IMR-90 (cell line): Measurements from ENCODE around the gene TM2D3. TPM values are rescaled to one million over a fixed set of nuclear protein-coding genes. Genes with fewer than 3 reads are reported as not detected.

Source experiments
- ATAC-seq: fragments of 200-7000 bp; cut with Tn5 transposase; 2 replicates; pipeline ENCODE4 v1.9.1; 2020; ENCODE audit warnings: low read depth, mild to moderate bottlenecking, moderate library complexity
- BruUV-seq: library from RNA; stranded (reverse); fragments of 400-500 nt; replicated peaks from 2 replicates; lab custom pipeline; 2021; lab: Mats Ljungman, UMichigan
- CTCF ChIA-PET: fragments of 300-600 bp; formaldehyde crosslinking; extraction: SDS; loops from one replicate; lab custom pipeline; 2021; ENCODE audit warnings: antibody characterized with exemption; lab: Yijun Ruan, JAX
- POLR2A ChIA-PET: fragments of 300-600 bp; sonication (Branson Sonifier 250); formaldehyde crosslinking; loops from one replicate; lab custom pipeline; 2022; ENCODE audit warnings: antibody characterized with exemption; ENCODE audit not compliant: unreplicated experiment; lab: Charles Lee
- DNase-seq: peaks from one replicate; pipeline ENCODE4 v3.0.0; 2013
- H2AFZ ChIP-seq: replicated peaks from 2 replicates; pipeline ENCODE3; 2013; ENCODE audit warnings: low read length, mild to moderate bottlenecking; ENCODE audit not compliant: poor library complexity
- H2AK5ac ChIP-seq: 2 replicates; pipeline ENCODE4 v1.6.1; 2013; ENCODE audit warnings: low read depth, low read length, inconsistent platforms
- H2AK9ac ChIP-seq: replicated peaks from 2 replicates; pipeline ENCODE3; 2013; ENCODE audit warnings: mild to moderate bottlenecking, low read depth, low read length, moderate library complexity; ENCODE audit not compliant: poor library complexity
- H2BK120ac ChIP-seq: 2 replicates; pipeline ENCODE4 v1.6.1; 2013; ENCODE audit warnings: low read depth, low read length, inconsistent platforms
- H2BK15ac ChIP-seq: 3 replicates; pipeline ENCODE4 v1.6.1; 2013; ENCODE audit warnings: low read depth, low read length, inconsistent platforms
- H2BK20ac ChIP-seq: 2 replicates; pipeline ENCODE4 v1.6.1; 2013; ENCODE audit warnings: low read depth, mild to moderate bottlenecking, inconsistent platforms, low read length, moderate library complexity
- H2BK5ac ChIP-seq: 2 replicates; pipeline ENCODE4 v1.6.1; 2013; ENCODE audit warnings: mild to moderate bottlenecking, low read depth, low read length, inconsistent platforms; ENCODE audit not compliant: poor library complexity, severe bottlenecking
- H3K14ac ChIP-seq: replicated peaks from 2 replicates; pipeline ENCODE4 v1.6.1; 2013; ENCODE audit warnings: low read depth, low read length, inconsistent platforms
- H3K18ac ChIP-seq: 2 replicates; pipeline ENCODE4 v1.6.1; 2013; ENCODE audit warnings: low read depth, low read length, control low read depth
- H3K23ac ChIP-seq: 2 replicates; pipeline ENCODE4 v1.6.1; 2013; ENCODE audit warnings: low read depth, low read length, inconsistent platforms
- H3K27ac ChIP-seq: 2 replicates; pipeline ENCODE4 v1.5.1; 2013; ENCODE audit warnings: mild to moderate bottlenecking, control low read depth, low read length; ENCODE audit not compliant: insufficient read depth
- H3K27me3 ChIP-seq: 2 replicates; pipeline ENCODE4 v1.6.1; 2013; ENCODE audit warnings: low read length; ENCODE audit not compliant: control insufficient read depth, insufficient read depth
- H3K36me3 ChIP-seq: 2 replicates; pipeline ENCODE4 v1.6.1; 2013; ENCODE audit warnings: low read length, mixed read lengths; ENCODE audit not compliant: control insufficient read depth, insufficient read depth
- H3K4ac ChIP-seq: 2 replicates; pipeline ENCODE4 v1.6.1; 2013; ENCODE audit warnings: low read depth, low read length, inconsistent platforms
- H3K4me1 ChIP-seq: 2 replicates; pipeline ENCODE4 v1.6.1; 2013; ENCODE audit warnings: low read length, mixed read lengths; ENCODE audit not compliant: control insufficient read depth, insufficient read depth
- H3K4me2 ChIP-seq: 2 replicates; pipeline ENCODE4 v1.6.1; 2013; ENCODE audit warnings: low read depth, mild to moderate bottlenecking, control low read depth, low read length, moderate library complexity
- H3K4me3 ChIP-seq: 2 replicates; pipeline ENCODE4 v1.5.1; 2013; ENCODE audit warnings: low read depth, mild to moderate bottlenecking, control low read depth, low read length, moderate library complexity; ENCODE audit not compliant: insufficient read depth
- H3K56ac ChIP-seq: 2 replicates; pipeline ENCODE4 v1.6.1; 2013; ENCODE audit warnings: low read length, inconsistent platforms; ENCODE audit not compliant: insufficient read depth; ENCODE audit errors: extremely low read depth
- H3K79me1 ChIP-seq, 2 experiments: 2 replicates each; pipeline ENCODE4 v1.6.1; 2013; ENCODE audit warnings: low read length in 2 of 2, inconsistent platforms in 1 of 2, low read depth in 1 of 2
- H3K9ac ChIP-seq: 2 replicates; pipeline ENCODE4 v1.6.1; 2013; ENCODE audit warnings: low read depth, low read length, control low read depth
- H3K9me1 ChIP-seq: 2 replicates; pipeline ENCODE4 v1.6.1; 2013; ENCODE audit warnings: low read length, inconsistent platforms; ENCODE audit not compliant: insufficient read depth
- H3K9me3 ChIP-seq: 2 replicates; pipeline ENCODE4 v1.6.1; 2013; ENCODE audit warnings: low read length; ENCODE audit not compliant: control insufficient read depth, insufficient read depth
- H4K20me1 ChIP-seq: 2 replicates; pipeline ENCODE4 v1.6.1; 2013; ENCODE audit warnings: low read length, inconsistent platforms; ENCODE audit not compliant: insufficient read depth
- H4K5ac ChIP-seq: 2 replicates; pipeline ENCODE4 v1.6.1; 2013; ENCODE audit warnings: mild to moderate bottlenecking, low read depth, low read length, control low read depth
- H4K8ac ChIP-seq, 2 experiments: 2 replicates each; pipeline ENCODE4 v1.6.1; 2013; ENCODE audit warnings: low read depth in 2 of 2, low read length in 2 of 2, control low read depth in 1 of 2, inconsistent platforms in 1 of 2
- H4K91ac ChIP-seq: 2 replicates; pipeline ENCODE4 v1.6.1; 2013; ENCODE audit warnings: low read depth, low read length, inconsistent platforms; ENCODE audit not compliant: insufficient read depth
- BHLHE40 ChIP-seq: fragments of 150-350 bp; IDR thresholded peaks from 2 replicates; pipeline ENCODE4 v1.6.1; 2016; ENCODE audit warnings: mild to moderate bottlenecking, low read depth, low read length
- CEBPB ChIP-seq: IDR thresholded peaks from 2 replicates; pipeline ENCODE4 v1.6.1; 2012; ENCODE audit warnings: low read depth, low read length, improper control_type of control experiment
- CHD1 ChIP-seq: IDR thresholded peaks from 2 replicates; pipeline ENCODE4 v1.6.1; 2012; ENCODE audit warnings: low read depth, low read length, improper control_type of control experiment
- FOS ChIP-seq: fragments of 150-350 bp; IDR thresholded peaks from 2 replicates; pipeline ENCODE4 v1.6.1; 2016; ENCODE audit warnings: low read depth, low read length
- MAFK ChIP-seq: IDR thresholded peaks from 2 replicates; pipeline ENCODE4 v1.6.1; 2012; ENCODE audit warnings: low read depth, low read length, improper control_type of control experiment
- MAZ ChIP-seq: IDR thresholded peaks from 2 replicates; pipeline ENCODE4 v1.6.1; 2012; ENCODE audit warnings: low read depth, mild to moderate bottlenecking, low read length, improper control_type of control experiment, moderate library complexity, borderline replicate concordance
- MXI1 ChIP-seq: IDR thresholded peaks from 2 replicates; pipeline ENCODE4 v1.6.1; 2012; ENCODE audit warnings: low read depth, mild to moderate bottlenecking, low read length, moderate library complexity, borderline replicate concordance
- NFE2L2 ChIP-seq: fragments of 150-350 bp; IDR thresholded peaks from 2 replicates; pipeline ENCODE4 v1.6.1; 2016; ENCODE audit warnings: low read depth, mild to moderate bottlenecking, low read length
- POLR2A ChIP-seq: IDR thresholded peaks from 2 replicates; pipeline ENCODE4 v1.6.1; 2012; ENCODE audit warnings: mild to moderate bottlenecking, low read depth, low read length
- RAD21 ChIP-seq: IDR thresholded peaks from 2 replicates; pipeline ENCODE4 v1.6.1; 2012; ENCODE audit warnings: low read length, improper control_type of control experiment
- RCOR1 ChIP-seq: IDR thresholded peaks from 2 replicates; pipeline ENCODE4 v1.6.1; 2012; ENCODE audit warnings: mild to moderate bottlenecking, low read length, improper control_type of control experiment; ENCODE audit not compliant: insufficient replicate concordance
- RFX5 ChIP-seq: IDR thresholded peaks from 2 replicates; pipeline ENCODE4 v1.8.0; 2012; ENCODE audit warnings: low read depth, mild to moderate bottlenecking, low read length, moderate library complexity
- SMC3 ChIP-seq: fragments of 150-350 bp; IDR thresholded peaks from 2 replicates; pipeline ENCODE4 v1.6.1; 2016; ENCODE audit warnings: low read depth, mild to moderate bottlenecking, antibody characterized with exemption, low read length, moderate library complexity
- WGBS, 2 experiments: methylation state at CpG; one replicate each; pipeline versions ENCODE4 v1.1.5 to v1.1.7; 2013; ENCODE audit warnings: missing lambda C conversion rate in 2 of 2; ENCODE audit not compliant: insufficient read length in 1 of 2; ENCODE audit errors: extremely low coverage in 2 of 2; 5-methylcytosine and 5-hydroxymethylcytosine counted together
- dilution Hi-C: fragments of 300-500 bp; cut with HindIII; formaldehyde crosslinking; loops from one replicate; pipeline ENCODE4 v1.14.3; 2018; ENCODE audit warnings: low sequenced_read_pairs; ENCODE audit not compliant: unreplicated experiment
- in situ Hi-C: fragments of 300-500 bp; cut with MboI; formaldehyde crosslinking; loops from 3 replicates; pipeline ENCODE4 v1.14.3; 2019; ENCODE audit warnings: low sequenced_read_pairs, inconsistent platforms, mixed read lengths
- intact Hi-C: fragments of 100-400 bp; cut with micrococcal nuclease; formaldehyde crosslinking; loops from 2 replicates; pipeline ENCODE4 v1.10.0; 2022
- polyA plus RNA-seq, 3 experiments: library from polyadenylated mRNA; depleted of rRNA; stranded (reverse); fragments of >200 nt; gene quantifications; 2 replicates each; pipeline ENCODE4 v1.2.3, GENCODE V29; 2012; ENCODE audit warnings: low replicate concordance in 1 of 3
- total RNA-seq: library from RNA; depleted of rRNA; stranded (reverse); fragments of >200 nt; gene quantifications from 2 replicates; pipeline ENCODE4 v1.2.3, GENCODE V29; 2012
- TF ChIP-seq, protein P1 (sequence below): conservative IDR thresholded peaks from 2 replicates; pipeline ENCODE4 v1.5.1; 2012; ENCODE audit warnings: mild to moderate bottlenecking, low read depth, low read length, improper control_type of control experiment
- TF ChIP-seq, protein P2 (sequence below): fragments of 150-350 bp; IDR thresholded peaks from 2 replicates; pipeline ENCODE4 v1.6.1; 2017; ENCODE audit warnings: mild to moderate bottlenecking, antibody characterized with exemption, low read length, low read depth
- TF ChIP-seq, protein P3 (sequence below): fragments of 150-350 bp; IDR thresholded peaks from 2 replicates; pipeline ENCODE4 v1.6.1; 2016; ENCODE audit warnings: low read depth, mild to moderate bottlenecking, low read length, moderate library complexity, borderline replicate concordance

TM2D3 gene
- total and polyA plus RNA-seq, 2 of the 4 experiments (the other 2 are of a cell fraction): 27.4 to 34.5 TPM

DNA sequence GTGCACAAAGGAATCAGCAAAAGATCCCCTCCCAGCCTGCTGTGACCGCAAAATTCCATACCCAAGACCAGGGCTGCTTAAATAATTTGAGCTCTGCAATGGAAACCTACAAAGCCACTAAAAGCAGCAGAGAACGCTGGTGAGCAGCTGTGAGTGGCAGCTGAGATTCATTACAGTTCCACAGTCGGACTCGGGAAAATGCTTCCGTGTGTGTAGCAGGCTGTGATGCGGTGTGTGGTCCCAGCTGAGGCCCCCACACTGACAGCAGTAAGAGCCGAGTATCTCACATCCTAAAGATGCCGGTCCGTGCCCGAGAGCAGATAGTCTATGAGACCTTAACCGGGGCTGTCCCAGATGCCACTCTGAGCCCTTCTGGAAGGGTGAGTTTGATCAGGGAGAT lies 37.4 kb downstream of the TM2D3 start:
- Histone ChIP-seq H3K4ac (no peak overlapping the region), H2AFZ (no peak overlapping the region), H3K36me3 (no peaks in the 10 kb centered on the region), H3K27ac (no peak overlapping the region), H3K9me3 (no peaks in the 10 kb centered on the region), H4K8ac (no peak overlapping the region), H3K14ac (no peak overlapping the region), H3K79me1 (no peaks in the 10 kb centered on the region), H3K4me3 (no peak overlapping the region), H3K9me1 (0 out of 2 replicates have a peak, but pooled peaks cover 2% of the 10 kb centered on the region), H3K56ac (no peak overlapping the region), H2AK5ac (no peak overlapping the region), H2BK120ac (no peak overlapping the region), H2AK9ac (no peak overlapping the region), H4K91ac (no peak overlapping the region), H3K4me2 (no peak overlapping the region), H2BK20ac (no peak overlapping the region), H3K23ac (no peak overlapping the region), H2BK15ac (no peak overlapping the region), H3K9ac (no peak overlapping the region), H4K20me1 (no peaks in the 10 kb centered on the region), H4K5ac (no peak overlapping the region), H3K4me1 (peaks cover 3% of the 10 kb centered on the region), H3K18ac (no peak overlapping the region), H3K27me3 (peaks cover 3% of the 10 kb centered on the region; the same call in 1 of the 2 replicates), H2BK5ac (no peak overlapping the region)
- ATAC-seq: no peak
- in situ Hi-C loops: no loop called here
- intact Hi-C loops: no loop called here
- dilution Hi-C loops: no loop called here
- WGBS, 2 experiments: 78% methylated on average over 6 of the region's 11 CpGs; no CpG with 5 or more reads in 1 of the 2 experiments
- TF ChIP-seq, protein P1, sequence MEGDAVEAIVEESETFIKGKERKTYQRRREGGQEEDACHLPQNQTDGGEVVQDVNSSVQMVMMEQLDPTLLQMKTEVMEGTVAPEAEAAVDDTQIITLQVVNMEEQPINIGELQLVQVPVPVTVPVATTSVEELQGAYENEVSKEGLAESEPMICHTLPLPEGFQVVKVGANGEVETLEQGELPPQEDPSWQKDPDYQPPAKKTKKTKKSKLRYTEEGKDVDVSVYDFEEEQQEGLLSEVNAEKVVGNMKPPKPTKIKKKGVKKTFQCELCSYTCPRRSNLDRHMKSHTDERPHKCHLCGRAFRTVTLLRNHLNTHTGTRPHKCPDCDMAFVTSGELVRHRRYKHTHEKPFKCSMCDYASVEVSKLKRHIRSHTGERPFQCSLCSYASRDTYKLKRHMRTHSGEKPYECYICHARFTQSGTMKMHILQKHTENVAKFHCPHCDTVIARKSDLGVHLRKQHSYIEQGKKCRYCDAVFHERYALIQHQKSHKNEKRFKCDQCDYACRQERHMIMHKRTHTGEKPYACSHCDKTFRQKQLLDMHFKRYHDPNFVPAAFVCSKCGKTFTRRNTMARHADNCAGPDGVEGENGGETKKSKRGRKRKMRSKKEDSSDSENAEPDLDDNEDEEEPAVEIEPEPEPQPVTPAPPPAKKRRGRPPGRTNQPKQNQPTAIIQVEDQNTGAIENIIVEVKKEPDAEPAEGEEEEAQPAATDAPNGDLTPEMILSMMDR: no peak
- no peak for TF ChIP-seq RFX5
- no peak for TF ChIP-seq SMC3
- no peak for TF ChIP-seq MXI1
- no peak for TF ChIP-seq CHD1
- no peak for TF ChIP-seq MAFK
- no peak for TF ChIP-seq FOS
- TF ChIP-seq RCOR1: no peak
- TF ChIP-seq RAD21: no peak
- TF ChIP-seq BHLHE40: no peak
- TF ChIP-seq, protein P2, sequence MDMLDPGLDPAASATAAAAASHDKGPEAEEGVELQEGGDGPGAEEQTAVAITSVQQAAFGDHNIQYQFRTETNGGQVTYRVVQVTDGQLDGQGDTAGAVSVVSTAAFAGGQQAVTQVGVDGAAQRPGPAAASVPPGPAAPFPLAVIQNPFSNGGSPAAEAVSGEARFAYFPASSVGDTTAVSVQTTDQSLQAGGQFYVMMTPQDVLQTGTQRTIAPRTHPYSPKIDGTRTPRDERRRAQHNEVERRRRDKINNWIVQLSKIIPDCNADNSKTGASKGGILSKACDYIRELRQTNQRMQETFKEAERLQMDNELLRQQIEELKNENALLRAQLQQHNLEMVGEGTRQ: no peak
- TF ChIP-seq POLR2A: no peak
- TF ChIP-seq MAZ: no peak
- no peak for TF ChIP-seq NFE2L2
- TF ChIP-seq, protein P3, sequence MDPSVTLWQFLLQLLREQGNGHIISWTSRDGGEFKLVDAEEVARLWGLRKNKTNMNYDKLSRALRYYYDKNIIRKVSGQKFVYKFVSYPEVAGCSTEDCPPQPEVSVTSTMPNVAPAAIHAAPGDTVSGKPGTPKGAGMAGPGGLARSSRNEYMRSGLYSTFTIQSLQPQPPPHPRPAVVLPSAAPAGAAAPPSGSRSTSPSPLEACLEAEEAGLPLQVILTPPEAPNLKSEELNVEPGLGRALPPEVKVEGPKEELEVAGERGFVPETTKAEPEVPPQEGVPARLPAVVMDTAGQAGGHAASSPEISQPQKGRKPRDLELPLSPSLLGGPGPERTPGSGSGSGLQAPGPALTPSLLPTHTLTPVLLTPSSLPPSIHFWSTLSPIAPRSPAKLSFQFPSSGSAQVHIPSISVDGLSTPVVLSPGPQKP: no peak
- TF ChIP-seq CEBPB: no peak
- ChIA-PET CTCF (no interaction called here), POLR2A (no interaction called here)
- DNase-seq: no peak
- BruUV-seq: no TSS peak
